GM18951 (cell line): ENCODE results near the gene PSG3.
"Not testable (repeated sequence)": the region's sequence is repeated elsewhere in the genome, so short reads cannot be mapped to it uniquely, and the experiment has no call there.

Experiments
- POLR2A ChIP-seq: IDR thresholded peaks from 4 replicates; pipeline ENCODE4 v1.6.1; 2011; ENCODE audit warnings: mild to moderate bottlenecking; ENCODE audit not compliant: insufficient read length, insufficient read depth; ENCODE audit errors: extremely low read depth
- in situ Hi-C: fragments of 300-500 bp; cut with MboI; formaldehyde crosslinking; loops from one replicate; pipeline ENCODE4 v1.12.0; 2022; ENCODE audit warnings: low sequenced_read_pairs, mixed read lengths, inconsistent platforms; ENCODE audit not compliant: unreplicated experiment

The PSG3 gene

DNA sequence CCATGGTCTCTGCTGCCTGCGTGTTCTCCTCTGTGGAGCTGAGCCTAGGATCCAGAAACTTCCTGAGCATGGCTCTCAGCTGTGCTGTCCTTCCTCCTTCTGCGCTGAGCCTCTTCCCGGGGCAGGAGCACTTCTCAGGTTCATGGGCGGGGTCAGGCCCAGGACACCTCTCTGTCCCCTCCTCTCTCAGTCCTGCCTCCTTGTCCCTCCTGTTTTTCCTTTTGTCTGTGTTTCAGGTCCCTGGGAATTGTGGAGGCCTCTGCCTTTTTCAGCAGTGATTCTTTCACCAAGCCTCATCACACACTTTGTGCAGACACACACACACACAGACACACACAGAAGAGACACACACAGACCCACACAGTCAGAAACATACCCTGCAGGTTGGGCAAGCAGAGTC lies at the start of gene PSG3:
Gene PSG3 (minus strand): TSS at position 101 of the 400 bp plus-strand sequence. CDS start 97 bp downstream, at position 4.
- in situ Hi-C loops, result not testable (repeated sequence)

DNA sequence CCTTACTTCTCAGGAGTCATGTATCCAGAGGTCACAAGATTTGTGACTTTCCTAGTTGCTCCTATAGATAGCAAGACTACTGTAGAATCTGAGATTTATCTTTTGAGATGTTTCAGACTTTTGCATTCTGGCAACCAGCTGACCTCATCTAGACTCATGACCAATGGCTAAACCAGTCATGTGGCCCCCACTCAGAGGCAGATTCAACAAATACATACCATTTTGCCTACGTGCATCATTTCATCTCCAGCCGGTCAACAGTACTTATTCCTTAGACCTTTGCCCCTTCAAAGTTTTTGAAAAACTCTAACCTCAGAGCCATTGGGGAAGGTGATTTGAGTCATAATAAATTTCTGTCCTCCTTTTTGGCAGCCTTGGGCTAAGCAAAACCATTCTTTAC lies 48.5 kb upstream of the PSG3 start:
- in situ Hi-C loops, result not testable (repeated sequence)

DNA sequence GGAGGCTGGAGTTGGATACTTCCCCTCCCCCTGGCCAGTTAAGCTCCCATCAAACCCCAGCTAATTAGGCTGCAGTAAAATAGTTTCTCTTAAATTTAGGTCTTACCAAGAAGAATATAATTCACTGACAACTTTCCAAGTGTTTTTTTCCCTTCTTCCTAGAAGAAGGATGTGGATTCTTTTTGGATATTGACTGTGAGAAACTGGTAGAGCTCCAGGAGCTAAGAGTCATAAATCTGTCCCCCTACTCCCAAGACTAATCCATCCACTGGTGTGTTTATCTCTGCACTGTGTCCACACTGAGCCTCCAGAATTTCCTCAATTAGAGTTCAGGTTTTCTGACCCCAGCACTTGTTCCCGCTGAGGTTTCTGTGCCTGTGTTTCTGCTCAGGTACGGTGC lies 47.5 kb upstream of the PSG3 start:
- in situ Hi-C loops, result not testable (repeated sequence)

DNA sequence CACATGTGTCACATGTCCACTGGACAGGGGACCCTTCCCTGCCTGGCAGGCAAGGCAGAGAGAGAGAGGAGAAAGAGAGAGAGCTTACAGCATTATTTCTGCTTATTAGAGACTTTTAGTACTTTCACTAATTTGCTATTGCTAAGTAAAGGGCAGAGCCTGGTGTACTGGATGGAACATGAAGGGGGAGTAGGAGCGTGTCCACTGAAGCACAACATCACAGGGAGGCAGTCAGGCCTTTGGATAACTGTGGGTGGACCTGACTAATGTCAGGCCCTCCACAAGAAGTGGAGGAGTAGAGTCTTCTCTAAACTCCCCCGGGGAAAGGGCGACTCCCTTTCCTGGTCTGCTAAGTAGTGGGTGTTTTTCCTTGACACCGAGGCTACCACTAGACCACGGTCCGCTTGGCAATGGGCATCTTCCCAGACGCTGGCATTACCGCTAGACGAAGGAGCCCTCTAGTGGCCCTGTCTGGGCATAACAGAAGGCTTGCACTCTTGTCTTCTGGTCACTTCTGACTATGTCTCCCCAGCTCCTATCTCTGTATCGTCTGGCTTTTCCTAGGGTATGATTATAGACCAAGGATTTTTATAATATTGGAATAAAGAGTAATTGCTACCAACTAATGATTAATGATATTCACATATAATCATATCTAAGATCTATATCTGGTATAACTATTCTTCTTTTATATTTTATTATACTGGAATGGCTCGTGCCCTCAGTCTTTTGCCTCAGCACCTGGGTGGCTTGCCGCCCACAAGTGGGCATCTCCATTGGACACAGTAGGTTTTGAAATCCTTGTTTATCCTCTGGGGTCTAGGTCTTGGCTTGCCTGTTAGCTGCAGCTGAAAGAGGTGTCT lies 36.7 kb upstream of the PSG3 start:
- in situ Hi-C loops, result not testable (repeated sequence)

DNA sequence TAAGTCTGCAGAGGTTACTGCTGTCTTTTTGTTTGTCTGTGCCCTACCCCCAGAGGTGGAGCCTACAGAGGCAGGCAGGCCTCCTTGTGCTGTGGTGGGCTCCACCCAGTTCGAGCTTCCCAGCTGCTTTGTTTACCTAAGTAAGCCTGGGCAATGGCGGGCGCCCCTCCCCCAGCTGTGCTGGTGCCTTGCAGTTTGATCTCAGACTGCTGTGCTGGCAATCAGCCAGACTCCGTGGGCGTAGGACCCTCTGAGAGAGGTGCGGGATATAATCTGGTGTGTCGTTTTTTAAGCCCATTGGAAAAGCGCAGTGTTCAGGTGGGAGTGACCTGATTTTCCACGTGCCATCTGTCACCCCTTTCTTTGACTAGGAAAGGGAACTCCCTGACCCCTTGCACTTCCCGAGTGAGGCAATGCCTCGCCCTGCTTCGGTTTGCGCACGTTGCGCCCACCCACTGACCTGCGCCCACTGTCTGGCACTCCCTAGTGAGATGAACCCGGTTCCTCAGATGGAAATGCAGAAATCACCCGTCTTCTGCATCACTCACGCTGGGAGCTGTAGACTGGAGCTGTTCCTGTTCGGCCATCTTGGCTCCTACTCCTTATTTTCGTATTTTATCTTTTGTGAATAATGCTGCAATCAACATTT lies 34.4 kb upstream of the PSG3 start:
- in situ Hi-C loops, result not testable (repeated sequence)

DNA sequence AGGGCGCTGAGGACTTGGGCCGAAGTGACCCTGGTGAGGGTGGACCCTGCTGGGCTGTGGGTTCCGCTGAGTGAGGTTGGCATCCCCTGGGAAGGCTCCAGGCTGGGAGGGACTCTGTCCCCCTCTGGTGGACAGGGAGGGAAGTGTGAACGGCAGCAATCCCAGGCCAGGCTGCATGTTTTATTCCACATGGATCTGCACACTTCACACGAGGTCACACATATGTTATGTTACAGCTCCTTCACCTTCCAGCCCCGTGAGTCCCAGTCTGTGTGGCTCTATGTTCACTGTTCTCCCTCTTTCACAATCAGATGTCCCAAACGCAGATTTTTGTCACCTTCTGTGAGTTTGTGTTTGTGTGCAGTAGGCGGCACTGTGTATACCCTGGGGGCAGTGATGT lies 27.0 kb upstream of the PSG3 start:
- in situ Hi-C loops, result not testable (repeated sequence)

DNA sequence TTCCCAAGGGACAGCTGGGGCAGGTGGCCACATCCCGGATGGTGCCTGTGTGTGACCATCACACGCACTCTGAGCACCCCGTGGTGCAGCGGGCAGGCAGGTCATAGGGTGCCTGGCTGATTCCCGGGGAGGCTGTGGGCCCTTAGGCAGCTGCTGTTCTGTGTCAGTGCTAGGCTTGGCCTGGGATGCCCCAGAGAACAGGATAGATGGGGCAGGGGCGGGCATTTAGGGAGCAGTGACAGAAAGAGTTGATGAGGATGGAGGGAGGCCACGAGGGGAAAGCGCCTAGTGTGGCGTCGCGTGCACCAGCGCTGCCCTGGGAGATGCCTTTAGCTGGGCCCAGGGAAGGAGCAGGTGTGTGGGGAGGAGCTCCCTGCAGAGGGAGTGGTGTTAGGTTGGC lies 26.6 kb upstream of the PSG3 start:
- in situ Hi-C loops, result not testable (repeated sequence)

DNA sequence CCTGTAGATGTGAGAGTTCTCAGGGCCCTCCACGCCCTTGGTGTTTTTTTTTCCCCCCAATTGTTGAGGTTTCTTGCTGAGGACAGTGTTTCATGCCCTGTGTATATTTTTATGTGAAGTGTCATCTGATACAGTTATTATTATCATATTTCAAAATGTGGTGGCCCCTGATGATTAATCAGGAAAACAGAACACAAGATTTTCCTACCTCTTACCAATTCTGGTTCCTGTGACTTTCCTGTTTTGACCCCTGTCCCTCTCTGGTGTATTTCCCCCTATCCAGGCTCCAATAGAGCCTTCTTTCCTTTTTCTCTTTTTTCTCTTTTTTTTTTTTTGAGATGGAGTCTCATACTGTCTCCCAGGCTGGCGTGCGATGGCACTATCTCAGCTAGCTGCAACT lies 24.6 kb upstream of the PSG3 start:
- TF ChIP-seq POLR2A, result no peak
- in situ Hi-C loops, result no loop called here

DNA sequence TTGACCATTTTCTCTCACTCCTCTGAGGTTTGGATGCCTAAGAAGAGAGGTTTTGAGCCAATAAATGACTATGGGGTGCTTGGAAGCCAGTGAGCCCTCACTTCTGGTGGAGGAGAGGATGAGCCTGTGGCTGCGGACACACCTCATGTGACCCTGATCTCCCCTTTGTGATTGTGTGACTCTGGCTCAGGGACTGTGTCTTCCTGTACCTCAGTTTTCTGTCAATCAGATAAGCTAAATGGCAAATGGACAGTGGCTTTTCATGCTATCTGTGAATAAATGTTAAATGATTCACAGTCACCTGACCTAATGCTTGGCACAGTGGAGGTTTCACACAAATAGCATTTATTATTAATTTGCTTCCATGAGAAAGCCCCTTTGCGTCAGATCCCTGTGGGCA lies 22.5 kb upstream of the PSG3 start:
- in situ Hi-C loops, result no loop called here
- no peak for TF ChIP-seq POLR2A

DNA sequence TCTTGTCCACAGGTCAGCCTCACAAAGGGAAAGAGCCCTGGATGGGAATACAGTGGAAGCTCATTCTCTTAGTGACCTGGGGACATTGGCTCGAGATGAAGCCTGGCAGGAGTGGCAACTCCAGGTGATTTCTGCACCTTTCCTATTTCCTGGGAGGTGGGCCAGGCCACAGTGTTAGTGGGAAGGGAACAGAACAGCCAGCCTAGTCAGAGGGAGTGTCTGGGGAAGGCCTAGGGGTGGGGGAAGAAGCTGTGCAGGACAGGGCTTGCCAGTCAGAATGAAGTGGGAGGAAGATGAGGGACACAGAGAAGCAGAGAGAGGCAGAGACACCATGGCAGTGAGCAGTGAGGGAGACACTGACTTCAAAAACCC lies 21.6 kb upstream of the PSG3 start:
- in situ Hi-C loops, result not testable (repeated sequence)

DNA sequence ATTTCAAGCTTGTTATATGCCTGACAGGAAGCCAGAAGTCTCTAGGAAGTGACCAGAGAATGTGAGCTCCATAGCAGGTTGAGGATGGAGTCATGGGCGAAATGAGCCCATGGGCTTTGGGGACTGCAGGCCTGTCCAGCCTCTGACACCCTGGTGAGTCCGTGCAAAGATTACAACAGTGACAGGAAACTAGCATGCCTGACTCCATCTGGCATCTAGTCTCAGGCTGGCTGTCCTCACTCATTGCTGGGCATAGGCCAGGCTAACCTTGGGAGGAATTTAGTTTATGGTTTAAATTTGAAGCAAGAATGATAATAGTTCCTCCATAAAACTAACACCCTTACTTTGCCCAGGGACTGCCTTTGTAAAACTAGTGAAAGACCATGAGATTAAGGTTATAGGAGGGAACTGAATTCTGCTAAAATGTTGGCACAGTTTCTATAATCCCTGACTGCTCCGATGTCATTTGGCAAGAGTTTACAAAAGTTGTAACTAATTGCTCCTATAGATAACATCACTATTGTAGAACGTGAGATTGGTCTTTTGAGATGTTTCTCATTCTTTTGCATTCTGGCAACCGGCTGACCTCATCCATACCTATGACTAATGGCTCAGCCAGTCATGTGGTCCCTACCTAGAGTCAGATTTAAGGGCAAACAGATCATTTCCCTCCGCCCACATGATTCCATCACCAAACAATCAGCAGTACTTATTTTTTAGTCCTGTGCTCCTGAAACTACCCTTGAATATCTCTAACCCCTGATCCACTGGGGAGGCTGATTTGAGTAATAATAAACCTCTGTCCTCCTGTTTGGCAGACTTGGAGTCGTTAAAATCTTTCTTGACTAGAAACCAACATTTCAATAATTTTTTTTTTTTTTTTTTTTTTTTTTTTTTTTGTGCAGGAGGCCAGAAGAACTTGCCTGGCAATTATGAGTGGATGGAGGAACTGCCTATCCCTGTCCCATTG lies 21.0 kb upstream of the PSG3 start:
- in situ Hi-C loops, result not testable (repeated sequence)

DNA sequence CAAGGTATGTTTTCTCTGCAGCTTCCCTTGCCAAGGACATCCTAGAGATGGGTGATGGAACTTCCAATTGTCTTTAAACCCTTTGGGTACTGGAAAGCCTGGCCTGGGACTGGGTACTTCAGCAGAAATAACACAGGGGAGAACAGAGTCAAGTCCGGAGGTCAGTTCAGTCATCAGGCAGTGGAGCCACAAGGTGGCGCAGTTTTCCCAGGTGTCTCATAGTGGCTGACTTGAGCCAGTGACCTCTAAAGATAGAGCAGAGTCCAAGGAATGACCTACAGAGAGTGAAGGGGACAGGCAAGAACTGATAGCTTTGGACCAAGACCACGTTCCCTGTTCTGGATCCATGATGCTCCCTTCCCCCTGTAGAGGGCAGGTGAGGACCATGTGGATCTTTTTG lies 18.4 kb upstream of the PSG3 start:
- in situ Hi-C loops, result not testable (repeated sequence)

DNA sequence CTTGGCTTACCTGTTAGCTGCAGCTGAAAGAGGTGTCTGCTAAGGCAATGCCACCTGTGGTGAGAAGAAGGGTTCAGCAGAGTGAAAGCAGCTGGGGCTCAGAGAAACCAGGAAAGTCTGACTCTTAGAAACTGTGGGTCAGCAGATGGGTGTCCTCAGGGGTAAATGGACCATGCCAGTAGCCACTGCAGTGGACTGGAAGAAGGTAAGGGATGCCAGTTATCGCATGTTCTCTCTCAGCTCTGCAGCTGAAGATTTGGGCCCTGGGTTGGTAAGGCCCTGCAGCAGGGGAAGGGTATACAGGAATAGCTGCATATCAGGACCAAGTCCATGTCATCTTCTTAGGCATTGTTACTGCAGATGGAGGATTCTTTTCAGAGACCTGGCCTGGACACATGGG lies 12.0 kb upstream of the PSG3 start:
- in situ Hi-C loops, result not testable (repeated sequence)

DNA sequence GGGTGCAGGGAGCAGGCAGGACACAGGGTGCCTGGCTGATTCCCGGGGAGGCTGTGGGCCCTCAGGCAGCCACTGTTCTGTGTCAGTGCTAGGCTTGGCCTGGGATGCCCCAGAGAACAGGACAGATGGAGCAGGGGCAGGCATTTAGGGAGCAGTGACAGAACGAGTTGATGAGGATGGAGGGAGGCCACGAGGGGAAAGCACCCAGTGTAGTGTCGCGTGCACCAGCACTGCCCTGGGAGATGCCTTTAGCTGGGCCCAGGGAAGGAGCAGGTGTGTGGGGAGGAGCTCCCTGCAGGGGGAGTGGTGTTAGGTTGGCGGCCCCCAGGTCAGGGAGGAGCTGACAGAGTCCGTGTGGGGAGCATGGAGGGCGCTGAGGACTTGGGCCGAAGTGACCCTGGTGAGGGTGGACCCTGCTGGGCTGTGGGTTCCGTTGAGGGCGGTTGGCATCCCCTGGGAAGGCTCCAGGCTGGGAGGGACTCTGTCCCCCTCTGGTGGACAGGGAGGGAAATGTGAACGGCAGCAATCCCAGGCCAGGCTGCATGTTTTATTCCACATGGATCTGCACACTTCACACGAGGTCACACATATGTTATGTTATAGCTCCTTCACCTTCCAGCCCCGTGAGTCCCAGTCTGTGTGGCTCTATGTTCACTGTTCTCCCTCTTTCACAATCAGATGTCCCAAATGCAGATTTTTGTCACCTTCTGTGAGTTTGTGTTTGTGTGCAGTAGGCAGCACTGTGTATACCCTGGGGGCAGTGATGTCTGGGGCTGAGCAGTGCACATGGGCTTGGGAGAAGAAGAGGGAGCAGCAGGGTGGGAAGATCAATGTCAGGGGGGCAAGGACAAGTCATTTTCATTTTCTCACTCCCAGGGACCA lies 1.7 kb upstream of the PSG3 start:
- in situ Hi-C loops, result not testable (repeated sequence)

DNA sequence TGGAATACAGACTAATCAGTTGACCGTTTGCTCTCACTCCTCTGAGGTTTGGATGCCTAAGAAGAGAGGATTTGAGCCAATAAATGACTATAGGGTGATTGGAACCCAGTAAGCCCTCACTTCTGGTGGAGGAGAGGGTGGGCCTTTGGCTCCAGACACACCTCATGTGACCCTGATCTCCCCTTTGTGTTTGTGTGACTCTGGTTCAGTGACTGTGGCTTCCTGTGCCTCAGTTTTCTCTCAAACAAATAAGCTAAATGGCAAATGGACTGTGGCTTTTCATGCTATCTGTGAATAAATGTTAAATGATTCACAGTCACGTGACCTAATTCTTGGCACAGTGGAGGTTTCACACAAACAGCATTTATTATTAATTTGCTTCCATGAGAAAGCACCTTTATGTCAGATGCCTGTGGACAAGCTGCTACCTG lies 2.7 kb downstream of the PSG3 start:
- in situ Hi-C loops, result not testable (repeated sequence)

DNA sequence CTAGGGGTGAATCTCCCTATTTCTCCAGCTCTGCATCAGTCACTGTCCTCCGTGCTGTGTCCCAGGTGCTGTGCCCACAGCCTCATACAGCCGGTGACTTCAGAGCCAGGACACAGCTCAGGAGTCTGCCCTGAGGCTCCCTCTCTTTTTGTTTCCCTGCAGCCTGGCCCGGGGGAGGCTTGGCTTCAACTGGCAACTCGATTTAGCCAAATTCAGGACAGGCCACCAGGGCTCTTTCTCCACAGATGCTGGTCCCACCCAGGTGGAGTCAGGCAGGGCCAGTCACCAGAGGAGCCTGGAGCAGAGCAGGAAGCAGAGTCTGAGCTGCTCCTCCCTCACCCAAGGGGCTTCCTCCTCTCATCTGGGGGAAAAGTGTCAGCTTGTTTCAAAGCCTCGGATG lies 11.9 kb downstream of the PSG3 start:
- in situ Hi-C loops, result not testable (repeated sequence)

DNA sequence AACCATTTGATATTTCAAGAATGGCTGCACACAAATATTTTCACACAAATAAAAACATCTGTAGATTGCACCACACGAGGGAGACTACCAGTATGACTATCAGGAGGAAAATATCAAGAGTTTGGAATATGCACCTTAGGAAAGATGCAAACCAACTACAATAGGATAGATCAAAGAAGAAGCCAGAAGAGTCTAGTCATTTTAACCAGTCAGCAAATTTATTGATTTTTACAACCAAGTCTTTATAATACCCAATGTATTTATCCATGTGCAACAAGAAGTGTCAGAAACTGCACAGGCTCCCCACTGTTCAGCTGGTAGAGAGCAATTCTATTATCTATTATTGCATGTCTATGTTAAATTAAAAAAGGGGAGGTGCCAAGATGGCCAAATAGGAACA lies 26.3 kb downstream of the PSG3 start:
- in situ Hi-C loops, result not testable (repeated sequence)

DNA sequence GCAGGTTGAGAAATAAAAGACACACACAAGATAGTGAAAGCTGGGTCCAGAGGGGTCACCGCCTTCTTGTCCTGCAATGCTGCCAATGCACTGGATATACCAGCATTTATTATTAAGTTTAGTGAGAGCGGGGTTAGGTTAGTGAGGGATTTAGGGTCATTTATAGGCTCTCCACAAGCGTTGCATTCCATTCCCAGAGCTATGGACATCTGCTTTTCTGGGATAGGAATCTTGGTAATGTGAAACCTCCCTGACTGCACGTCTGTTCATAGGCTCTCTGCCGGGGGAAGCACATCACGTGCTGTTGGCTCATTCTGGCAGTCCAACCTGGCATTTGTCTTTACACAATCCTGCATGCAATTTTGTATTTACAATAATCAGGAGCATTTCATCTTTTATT lies 27.5 kb downstream of the PSG3 start:
- in situ Hi-C loops, result not testable (repeated sequence)

DNA sequence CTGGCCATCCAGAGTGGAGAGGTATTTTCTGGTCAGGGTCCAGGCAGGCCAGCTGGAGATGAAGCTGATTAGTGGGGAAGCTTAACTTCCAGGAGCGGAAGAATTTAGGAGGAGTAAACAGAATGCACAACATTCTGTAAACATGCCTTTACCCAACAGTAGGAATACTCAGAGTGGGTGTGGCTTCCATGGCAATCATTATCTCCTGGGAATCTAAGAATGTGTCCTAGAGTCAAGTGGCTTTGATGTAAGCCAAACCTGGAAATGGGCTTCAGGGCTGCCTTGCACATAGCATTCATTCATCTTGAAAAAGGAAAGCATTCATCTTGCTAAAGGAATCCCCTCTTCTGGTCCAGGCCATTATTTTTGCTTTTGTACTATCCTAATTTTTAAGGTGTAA lies 29.3 kb downstream of the PSG3 start:
- in situ Hi-C loops, result not testable (repeated sequence)
